PC-3 (cell line): ENCODE measurements around the gene TREX2. TPM values are rescaled to one million over a fixed set of nuclear protein-coding genes. Genes with fewer than 3 reads are reported as not detected.

Experiments
- ATAC-seq: fragments of 200-7000 bp; cut with Tn5 transposase; 2 replicates; pipeline ENCODE4 v1.9.1; 2020; ENCODE audit warnings: mild to moderate bottlenecking, moderate library complexity
- BruUV-seq: library from RNA; stranded (reverse); fragments of 400-500 nt; replicated peaks from 2 replicates; lab custom pipeline; 2021; lab: Mats Ljungman, UMichigan
- CTCF ChIA-PET: fragments of 300-600 bp; sonication (Branson Sonifier 250); formaldehyde crosslinking; loops from one replicate; lab custom pipeline; 2022; ENCODE audit warnings: antibody characterized with exemption; lab: Charles Lee
- POLR2A ChIA-PET: fragments of 300-600 bp; sonication (Branson Sonifier 250); formaldehyde crosslinking; loops from one replicate; lab custom pipeline; 2022; ENCODE audit warnings: antibody characterized with exemption; ENCODE audit not compliant: unreplicated experiment; lab: Charles Lee
- DNase-seq: peaks from one replicate; pipeline ENCODE4 v3.0.0-alpha.2; 2015
- H2AFZ ChIP-seq: fragments of 300-600 bp; sonication (generic); 2 replicates; pipeline ENCODE4 v1.6.0; 2016; ENCODE audit warnings: antibody characterized with exemption, low read length
- H3F3A ChIP-seq: fragments of 300-600 bp; sonication (generic); one replicate; pipeline ENCODE4 v1.6.0; 2017; ENCODE audit warnings: antibody characterized with exemption, low read length, control low read depth, mild to moderate bottlenecking; ENCODE audit not compliant: unreplicated experiment
- H3K27ac ChIP-seq: fragments of 300-600 bp; sonication (generic); 2 replicates; pipeline ENCODE4 v1.5.1; 2016; ENCODE audit warnings: mild to moderate bottlenecking, low read length
- H3K27me3 ChIP-seq: fragments of 300-600 bp; sonication (generic); 2 replicates; pipeline ENCODE4 v1.6.1; 2016; ENCODE audit warnings: low read length, mixed read lengths
- H3K36me3 ChIP-seq: fragments of 300-600 bp; sonication (generic); 2 replicates; pipeline ENCODE4 v1.6.1; 2016; ENCODE audit warnings: low read depth, mixed run types, low read length, mixed read lengths
- H3K4me1 ChIP-seq: fragments of 300-600 bp; sonication (generic); 2 replicates; pipeline ENCODE4 v1.5.1; 2016; ENCODE audit warnings: low read length; ENCODE audit not compliant: insufficient read depth
- H3K4me2 ChIP-seq: fragments of 300-600 bp; sonication (generic); 2 replicates; pipeline ENCODE4 v1.6.0; 2016; ENCODE audit warnings: low read length
- H3K4me3 ChIP-seq: fragments of 300-600 bp; sonication (generic); 2 replicates; pipeline ENCODE4 v1.5.1; 2016; ENCODE audit warnings: mild to moderate bottlenecking, low read length, mixed read lengths
- H3K79me2 ChIP-seq: fragments of 300-600 bp; sonication (generic); 2 replicates; pipeline ENCODE4 v1.6.1; 2017; ENCODE audit warnings: low read length, mixed read lengths
- H3K9ac ChIP-seq: fragments of 300-600 bp; sonication (generic); 2 replicates; pipeline ENCODE4 v1.6.0; 2016; ENCODE audit warnings: mild to moderate bottlenecking, low read length
- H3K9me2 ChIP-seq: fragments of 300-600 bp; sonication (generic); replicated peaks from 2 replicates; pipeline ENCODE4 v1.6.1; 2016; ENCODE audit warnings: mixed run types, low read length, mixed read lengths
- H3K9me3 ChIP-seq: fragments of 300-600 bp; sonication (generic); 2 replicates; pipeline ENCODE4 v1.6.1; 2016; ENCODE audit warnings: low read length, mixed read lengths
- H4K20me1 ChIP-seq: fragments of 300-600 bp; sonication (generic); 2 replicates; pipeline ENCODE4 v1.6.1; 2016; ENCODE audit warnings: low read length, mixed read lengths
- CTCF ChIP-seq: fragments of 300-600 bp; sonication (generic); conservative IDR thresholded peaks from 2 replicates; pipeline ENCODE4 v1.5.1; 2017; ENCODE audit warnings: antibody characterized with exemption, low read depth, mild to moderate bottlenecking, low read length
- EZH2 ChIP-seq: fragments of 300-600 bp; sonication (generic); IDR thresholded peaks from one replicate; pipeline ENCODE4 v1.6.1; 2017; ENCODE audit warnings: antibody characterized with exemption, mild to moderate bottlenecking, low read length; ENCODE audit not compliant: unreplicated experiment
- EZH2phosphoT487 ChIP-seq: fragments of 300-600 bp; sonication (generic); IDR thresholded peaks from 2 replicates; pipeline ENCODE4 v1.6.1; 2018; ENCODE audit warnings: mild to moderate bottlenecking, antibody characterized with exemption, low read length, borderline replicate concordance
- intact Hi-C: fragments of 100-400 bp; cut with micrococcal nuclease; formaldehyde crosslinking; loops from 2 replicates; pipeline ENCODE4 v1.9.0; 2023
- total RNA-seq: library from RNA; depleted of rRNA; stranded (reverse); fragments of >200 nt; gene quantifications from 2 replicates; pipeline ENCODE4 v1.2.3, GENCODE V29; 2014; rRNA removed

Gene TREX2
- total RNA-seq, 1 experiment from 2014 or later, result 1.4 TPM

GRCh38 chrX:153395613-153396319 is 50.1 kb downstream of the TREX2 start:
- DNase-seq (no peak), ATAC-seq (no peak)
- H3K36me3 ChIP-seq, result no peaks in the 10 kb centered on the region
- intact Hi-C loops, result no loop called here
- POLR2A ChIA-PET, result no interaction called here
- H3F3A ChIP-seq, result no peaks in the 10 kb centered on the region
- no peak overlapping the region for H3K4me3 ChIP-seq
- CTCF ChIA-PET, result no interaction called here
- H4K20me1 ChIP-seq, result no peaks in the 10 kb centered on the region
- no peak overlapping the region for H3K27ac ChIP-seq
- no peak overlapping the region for H3K9ac ChIP-seq
- H2AFZ ChIP-seq, result no peak overlapping the region
- no TSS peak for BruUV-seq
- H3K27me3 ChIP-seq, result 0 out of 2 replicates have a peak, but pooled peaks cover 6% of the 10 kb centered on the region
- H3K79me2 ChIP-seq, result no peaks in the 10 kb centered on the region
- no peaks in the 10 kb centered on the region for H3K9me2 ChIP-seq
- H3K9me3 ChIP-seq, result no peaks in the 10 kb centered on the region
- no peaks in the 10 kb centered on the region for H3K4me1 ChIP-seq
- no peak overlapping the region for H3K4me2 ChIP-seq
- TF ChIP-seq EZH2 (no peak), CTCF (no peak)

- ChIA-PET CTCF (no interaction called here), POLR2A (no interaction called here)
- no peaks in the 10 kb centered on the region for H3K9me3 ChIP-seq
- no peaks in the 10 kb centered on the region for H4K20me1 ChIP-seq
- H3K36me3 ChIP-seq, result no peaks in the 10 kb centered on the region
- no peaks in the 10 kb centered on the region for H3K79me2 ChIP-seq
- H3K9me2 ChIP-seq, result no peaks in the 10 kb centered on the region
- H3K4me3 ChIP-seq, result no peak overlapping the region
- intact Hi-C loops, result no loop called here
- H3K9ac ChIP-seq, result no peak overlapping the region
- TF ChIP-seq EZH2, result no peak
- no peak for TF ChIP-seq EZH2phosphoT487
- no peak for TF ChIP-seq CTCF
- H3K4me1 ChIP-seq, result no peaks in the 10 kb centered on the region
- no peak overlapping the region for H2AFZ ChIP-seq
- DNase-seq (no peak), ATAC-seq (no peak)
- H3K4me2 ChIP-seq, result no peak overlapping the region
- no peak overlapping the region for H3K27ac ChIP-seq
- no TSS peak for BruUV-seq
- H3K27me3 ChIP-seq, result 0 out of 2 replicates have a peak, but pooled peaks cover 3% of the 10 kb centered on the region
- H3F3A ChIP-seq, result no peaks in the 10 kb centered on the region
Measured at GRCh38 chrX:153394612-153395011, 51.2 kb downstream of the TREX2 start.

Other genes with a start within 250 kb of the TREX2 start
- gene PNMA6F, start 124.3 kb downstream of the TREX2 start, total RNA-seq, result not detected in 2 replicates
- 7.1 and 7.8 TPM in 2 replicates for gene ZNF275, start 111.9 kb downstream of the TREX2 start, total RNA-seq
- gene PNMA6E, start 44.7 kb downstream of the TREX2 start, total RNA-seq, result not detected in 2 replicates
- not detected in 2 replicates for gene ZFP92, start 34.6 kb downstream of the TREX2 start, total RNA-seq
- gene HAUS7, start 24.5 kb upstream of the TREX2 start, total RNA-seq, result 34.1 and 46.0 TPM in 2 replicates
- gene BGN, start 48.9 kb upstream of the TREX2 start, total RNA-seq, result not detected in 2 replicates
- not detected in 2 replicates for gene ATP2B3, start 71.6 kb upstream of the TREX2 start, total RNA-seq
- gene CCNQ, start 153.1 kb upstream of the TREX2 start, total RNA-seq, result 110 and 145 TPM in 2 replicates
- 10.7 and 13.0 TPM in 2 replicates for gene DUSP9, start 201.1 kb upstream of the TREX2 start, total RNA-seq
- 1.0 and 3.3 TPM in 2 replicates for gene PNCK, start 227.8 kb upstream of the TREX2 start, total RNA-seq
- gene SLC6A8, start 241.9 kb upstream of the TREX2 start, total RNA-seq, result 45.3 and 52.5 TPM in 2 replicates